GM21619 (cell line): ENCODE measurements around the gene OLFM3.

Experiments
- ATAC-seq: cut with Tn5 transposase; IDR thresholded peaks from one replicate; pipeline ENCODE4 v1.9.1; 2021; ENCODE audit not compliant: unreplicated experiment

The OLFM3 gene

GRCh38 chr1:101953623-101954022, 43.1 kb downstream of the OLFM3 start:
- ATAC-seq: no peak

- no peak for ATAC-seq
These were observed 50.8 kb downstream of the OLFM3 start for GRCh38 chr1:101945884-101946283.

- ATAC-seq: no peak
These were observed 53.5 kb downstream of the OLFM3 start for GRCh38 chr1:101943237-101943636.

- ATAC-seq: no peak
These were observed 54.1 kb downstream of the OLFM3 start for GRCh38 chr1:101942516-101943193.

- no peak for ATAC-seq
These were observed 58.0 kb downstream of the OLFM3 start for GRCh38 chr1:101938681-101939080.

- ATAC-seq: no peak
These were observed 67.4 kb downstream of the OLFM3 start for GRCh38 chr1:101929343-101929742.

GRCh38 chr1:101928829-101929228, 67.9 kb downstream of the OLFM3 start:
- no peak for ATAC-seq

GRCh38 chr1:101924700-101925099, 72.0 kb downstream of the OLFM3 start:
- ATAC-seq: no peak

GRCh38 chr1:101920577-101920976, 76.1 kb downstream of the OLFM3 start:
- ATAC-seq: no peak

GRCh38 chr1:101918277-101918676, 78.4 kb downstream of the OLFM3 start:
- ATAC-seq: no peak

GRCh38 chr1:101915597-101915996, 81.1 kb downstream of the OLFM3 start:
- ATAC-seq: no peak

- no peak for ATAC-seq
These were observed 82.1 kb downstream of the OLFM3 start for GRCh38 chr1:101914473-101915242.

- ATAC-seq: no peak
These were observed 84.8 kb downstream of the OLFM3 start for GRCh38 chr1:101911894-101912293.

- no peak for ATAC-seq
These were observed 87.7 kb downstream of the OLFM3 start for GRCh38 chr1:101908980-101909379.

- no peak for ATAC-seq
These were observed 89.5 kb downstream of the OLFM3 start for GRCh38 chr1:101907264-101907663.

- no peak for ATAC-seq
These were observed 91.4 kb downstream of the OLFM3 start for GRCh38 chr1:101905283-101905835.

GRCh38 chr1:101902199-101902598, 94.5 kb downstream of the OLFM3 start:
- ATAC-seq: no peak

GRCh38 chr1:101898137-101898536, 98.6 kb downstream of the OLFM3 start:
- no peak for ATAC-seq

- ATAC-seq: no peak
These were observed 112.1 kb downstream of the OLFM3 start for GRCh38 chr1:101884621-101885020.

GRCh38 chr1:101875891-101876290, 120.8 kb downstream of the OLFM3 start:
- no peak for ATAC-seq

GRCh38 chr1:101873672-101874071, 123.1 kb downstream of the OLFM3 start:
- no peak for ATAC-seq

- ATAC-seq: no peak
These were observed 136.8 kb downstream of the OLFM3 start for GRCh38 chr1:101859941-101860340.
